HepG2 (cell line): ENCODE results near the gene DUS1L. TPM values are rescaled to one million over a fixed set of nuclear protein-coding genes. Genes with fewer than 3 reads are reported as not detected.
A peak's percentile ranks its signal among the peaks of the same experiment; 100 is the strongest.

Experiments used
- AGO2 ChIP-seq: fragments of 200-400 bp; formaldehyde crosslinking; optimal IDR thresholded peaks from 2 replicates; pipeline ENCODE3; 2017; ENCODE audit warnings: mild to moderate bottlenecking, low read depth, low read length, moderate library complexity
- SSRP1 ChIP-seq: IDR thresholded peaks from 2 replicates; pipeline ENCODE4 v1.6.1; 2016; ENCODE audit warnings: control low read depth
- ZBTB37 ChIP-seq: sonication (generic); formaldehyde crosslinking; IDR thresholded peaks from 2 replicates; pipeline ENCODE4 v1.4.0; 2020; ENCODE audit warnings: mild to moderate bottlenecking, missing genetic modification reagents
- ZNF407 ChIP-seq: sonication (generic); formaldehyde crosslinking; IDR thresholded peaks from one replicate; pipeline ENCODE4 v1.5.1; 2020; ENCODE audit warnings: mild to moderate bottlenecking, missing genetic modification reagents; ENCODE audit errors: not compliant biosample characterization
- polyA plus RNA-seq, 8 experiments: library from polyadenylated mRNA; depleted of rRNA in 3 of 8; stranded (reverse) in 7 of 8; unstranded in 1 of 8; fragments of >200 nt; fragmentation: Illumina TruSeq in 4 of 8; extraction: Trizol in 4 of 8; gene quantifications; 2 replicates each; pipeline versions ENCODE4 v1.2.1 to v1.2.3, GENCODE V29; 2011 to 2016; ENCODE audit warnings: low read depth in 4 of 8, missing spikeins in 1 of 8, mixed read lengths in 1 of 8; ENCODE audit not compliant: insufficient read depth in 1 of 8
- total RNA-seq, 5 experiments: library from RNA; depleted of rRNA; stranded (reverse); fragments of >200 nt; fragmentation: Illumina TruSeq; extraction: Trizol; gene quantifications; 2 replicates each; pipeline ENCODE4 v1.2.3, GENCODE V29; 2016; ENCODE audit warnings: low read depth in 1 of 5

DUS1L gene
- total and polyA plus RNA-seq, 2 of the 13 experiments (the other 11 are each of a cell fraction or from before 2014, with no cell fraction given) = 81.0 to 109 TPM

- no peak for TF ChIP-seq ZBTB37 (CRISPR knock-in tag)
- TF ChIP-seq AGO2 = peak; percentile 42
- TF ChIP-seq ZNF407 (CRISPR knock-in tag) = no peak
- TF ChIP-seq SSRP1 = 0 out of 2 replicates have a peak, but pooled peaks have one; percentile 20
Measured at GRCh38 chr17:82053556-82054263, 11.9 kb downstream of the DUS1L start (continued).
